Osteocyte (in vitro differentiated cells): ENCODE measurements around the gene CLDN1. TPM values are rescaled to one million over a fixed set of nuclear protein-coding genes. Genes with fewer than 3 reads are reported as not detected.

Source experiments
- DNase-seq: peaks from one replicate; pipeline ENCODE4 v3.0.0; 2021; ENCODE audit warnings: mixed read lengths; ENCODE audit not compliant: unreplicated experiment; ENCODE audit errors: extremely low spot score
- H3K27ac Mint-ChIP-seq: one replicate; pipeline ENCODE4 v1.8.0; 2021; ENCODE audit warnings: mild to moderate bottlenecking, mixed read lengths; ENCODE audit not compliant: unreplicated experiment
- H3K27me3 Mint-ChIP-seq: one replicate; pipeline ENCODE4 v1.8.0; 2021; ENCODE audit warnings: mixed read lengths; ENCODE audit not compliant: unreplicated experiment
- H3K36me3 Mint-ChIP-seq: one replicate; pipeline ENCODE4 v1.8.0; 2021; ENCODE audit warnings: mixed read lengths; ENCODE audit not compliant: unreplicated experiment
- H3K4me1 Mint-ChIP-seq: one replicate; pipeline ENCODE4 v1.8.0; 2021; ENCODE audit warnings: mixed read lengths; ENCODE audit not compliant: unreplicated experiment
- H3K4me3 Mint-ChIP-seq: one replicate; pipeline ENCODE4 v1.8.0; 2021; ENCODE audit warnings: mild to moderate bottlenecking, moderate library complexity, mixed read lengths; ENCODE audit not compliant: unreplicated experiment
- H3K9me3 Mint-ChIP-seq: one replicate; pipeline ENCODE4 v1.8.0; 2021; ENCODE audit warnings: mixed read lengths; ENCODE audit not compliant: unreplicated experiment
- CTCF ChIP-seq: fragments of 200-600 bp; sonication (generic); IDR thresholded peaks from 2 replicates; pipeline ENCODE4 v1.5.0; 2021; ENCODE audit warnings: antibody characterized with exemption, mild to moderate bottlenecking, moderate library complexity
- total RNA-seq: library from RNA; stranded (reverse); gene quantifications from 2 replicates; pipeline ENCODE4 v1.2.1, GENCODE V29; 2021

CLDN1 gene
- total RNA-seq, 1 donor from 2014 or later: 41.4 TPM

- H3K27me3 Mint-ChIP-seq: no peaks in the 10 kb centered on the region
- no peak for TF ChIP-seq CTCF
- no peak for DNase-seq
- no peaks in the 10 kb centered on the region for H3K36me3 Mint-ChIP-seq
- H3K27ac Mint-ChIP-seq: no peak overlapping the region
- H3K9me3 Mint-ChIP-seq: no peaks in the 10 kb centered on the region
- no peaks in the 10 kb centered on the region for H3K4me1 Mint-ChIP-seq
- no peak overlapping the region for H3K4me3 Mint-ChIP-seq
Measured at GRCh38 chr3:190368881-190369280, 46.6 kb upstream of the CLDN1 start.

- Mint-ChIP-seq H3K4me3 (no peak overlapping the region), H3K27ac (no peak overlapping the region), H3K27me3 (no peaks in the 10 kb centered on the region), H3K36me3 (no peaks in the 10 kb centered on the region), H3K9me3 (no peaks in the 10 kb centered on the region), H3K4me1 (peaks cover 2% of the 10 kb centered on the region)
- no peak for TF ChIP-seq CTCF
- no peak for DNase-seq
Measured at GRCh38 chr3:190366133-190366532, 43.9 kb upstream of the CLDN1 start.

GRCh38 chr3:190362258-190362657 is 40.0 kb upstream of the CLDN1 start:
- H3K27me3 Mint-ChIP-seq: no peaks in the 10 kb centered on the region

GRCh38 chr3:190361791-190362190 is 39.5 kb upstream of the CLDN1 start:
- peaks cover 8% of the 10 kb centered on the region for H3K4me1 Mint-ChIP-seq
- H3K27ac Mint-ChIP-seq: no peak overlapping the region
- H3K9me3 Mint-ChIP-seq: no peaks in the 10 kb centered on the region
- H3K4me3 Mint-ChIP-seq: no peak overlapping the region
- no peaks in the 10 kb centered on the region for H3K36me3 Mint-ChIP-seq
- no peak for TF ChIP-seq CTCF
- no peak for DNase-seq
- no peaks in the 10 kb centered on the region for H3K27me3 Mint-ChIP-seq

More at GRCh38 chr3:190362258-190362657, 40.0 kb upstream of the CLDN1 start:
- H3K4me1 Mint-ChIP-seq: peaks cover 8% of the 10 kb centered on the region
- H3K36me3 Mint-ChIP-seq: no peaks in the 10 kb centered on the region
- TF ChIP-seq CTCF: no peak
- H3K9me3 Mint-ChIP-seq: no peaks in the 10 kb centered on the region
- no peak overlapping the region for H3K4me3 Mint-ChIP-seq
- no peak for DNase-seq
- H3K27ac Mint-ChIP-seq: no peak overlapping the region

- Mint-ChIP-seq H3K4me3 (no peak overlapping the region), H3K36me3 (no peaks in the 10 kb centered on the region), H3K4me1 (peaks cover 8% of the 10 kb centered on the region), H3K9me3 (no peaks in the 10 kb centered on the region), H3K27me3 (no peaks in the 10 kb centered on the region), H3K27ac (no peak overlapping the region)
- DNase-seq: no peak
- TF ChIP-seq CTCF: no peak
Measured at GRCh38 chr3:190360228-190360627, 38.0 kb upstream of the CLDN1 start.
